B cell (primary cell): Measurements from ENCODE around the gene TNFAIP2. TPM values are rescaled to one million over a fixed set of nuclear protein-coding genes. Genes with fewer than 3 reads are reported as not detected.

Source experiments
- ATAC-seq: fragments of 200-7000 bp; cut with Tn5 transposase; one replicate; pipeline ENCODE4 v1.10.0; 2021; ENCODE audit warnings: low read depth, mild to moderate bottlenecking, moderate number of reproducible peaks, moderate library complexity
- CTCF ChIA-PET: fragments of 350-600 bp; sonication (Branson Sonifier 250); formaldehyde crosslinking; loops from one replicate; lab custom pipeline; 2021; ENCODE audit warnings: antibody characterized with exemption, inconsistent platforms; lab: Charles Lee
- POLR2A ChIA-PET: fragments of 350-600 bp; sonication (Branson Sonifier 250); formaldehyde crosslinking; loops from one replicate; lab custom pipeline; 2021; ENCODE audit warnings: antibody characterized with exemption; lab: Charles Lee
- DNase-seq: peaks from one replicate; pipeline ENCODE4 v3.0.0; 2013
- H2AFZ ChIP-seq: 2 replicates; pipeline ENCODE4 v1.6.1; 2012; ENCODE audit warnings: mild to moderate bottlenecking, low read depth, low read length; ENCODE audit not compliant: insufficient read depth, poor library complexity, severe bottlenecking
- H3K27ac ChIP-seq, 2 donors: 1 replicate in 1 of 2; 2 replicates in 1 of 2; pipeline ENCODE4 v1.5.1; 2012 to 2013; ENCODE audit warnings: low read length in 2 of 2, mild to moderate bottlenecking in 2 of 2, moderate library complexity in 1 of 2
- H3K27me3 ChIP-seq, 4 experiments: fragments of 200-600 bp in 1 of 4; sonication (generic) in 1 of 4; replicated peaks in 1 of 4; 1 replicate in 2 of 4; 2 replicates in 2 of 4; pipeline versions ENCODE4 v1.6.1 to v1.7.0; 2013 to 2016; ENCODE audit warnings: low read length in 3 of 4, mild to moderate bottlenecking in 2 of 4, mixed read lengths in 1 of 4, moderate library complexity in 1 of 4; ENCODE audit not compliant: insufficient read depth in 4 of 4, control insufficient read depth in 3 of 4; ENCODE audit errors: control extremely low read depth in 1 of 4
- H3K36me3 ChIP-seq, 2 experiments: replicated peaks in 1 of 2; 1 replicate in 1 of 2; 2 replicates in 1 of 2; pipeline versions ENCODE4 v1.6.1 to v1.7.1; 2013; ENCODE audit warnings: low read length in 1 of 2; ENCODE audit not compliant: insufficient read depth in 2 of 2, control insufficient read depth in 1 of 2; ENCODE audit errors: control extremely low read depth in 1 of 2, extremely low read depth in 1 of 2
- H3K4me1 ChIP-seq, 2 donors: fragments of 200-600 bp in 1 of 2; sonication (generic) in 1 of 2; 1 replicate in 1 of 2; 2 replicates in 1 of 2; pipeline versions ENCODE4 v1.5.1 to v1.6.1; 2013 to 2017; ENCODE audit warnings: low read length in 2 of 2; ENCODE audit not compliant: control insufficient read depth in 2 of 2, insufficient read depth in 2 of 2
- H3K4me2 ChIP-seq: replicated peaks from 2 replicates; pipeline ENCODE3; 2012; ENCODE audit warnings: mild to moderate bottlenecking, low read depth, low read length; ENCODE audit not compliant: poor library complexity, severe bottlenecking
- H3K4me3 ChIP-seq, 5 experiments: fragments of 200-600 bp in 1 of 5; sonication (generic) in 1 of 5; 1 replicate in 3 of 5; 2 replicates in 2 of 5; pipeline versions ENCODE4 v1.5.1 to v1.7.0; 2011 to 2016; ENCODE audit warnings: low read length in 4 of 5, mild to moderate bottlenecking in 4 of 5, low read depth in 2 of 5, control low read depth in 1 of 5, moderate library complexity in 1 of 5; ENCODE audit not compliant: insufficient read depth in 1 of 5; ENCODE audit errors: control extremely low read depth in 1 of 5, extremely low read depth in 1 of 5
- H3K79me2 ChIP-seq: fragments of 200-600 bp; sonication (generic); one replicate; pipeline ENCODE4 v1.6.0; 2016; ENCODE audit warnings: low read length; ENCODE audit not compliant: control insufficient read depth, insufficient read depth
- H3K9ac ChIP-seq: fragments of 200-600 bp; sonication (generic); 2 replicates; pipeline ENCODE4 v1.6.1; 2017; ENCODE audit warnings: mild to moderate bottlenecking, low read length, moderate library complexity
- H3K9me3 ChIP-seq, 3 donors: one replicate each; pipeline versions ENCODE4 v1.6.1 to v1.7.1; 2013; ENCODE audit warnings: low read length in 2 of 3; ENCODE audit not compliant: control insufficient read depth in 2 of 3, insufficient read depth in 1 of 3; ENCODE audit errors: control extremely low read depth in 1 of 3
- H4K20me1 ChIP-seq: 2 replicates; pipeline ENCODE4 v1.6.0; 2012; ENCODE audit warnings: mild to moderate bottlenecking, low read length; ENCODE audit not compliant: insufficient read depth, control insufficient read depth, poor library complexity, severe bottlenecking
- H3K27ac Mint-ChIP-seq: one replicate; pipeline ENCODE4 v1.8.0; 2021; ENCODE audit warnings: mixed read lengths
- H3K27me3 Mint-ChIP-seq: one replicate; pipeline ENCODE4 v1.8.0; 2021; ENCODE audit warnings: mixed read lengths
- H3K4me1 Mint-ChIP-seq: one replicate; pipeline ENCODE4 v1.8.0; 2021; ENCODE audit warnings: mixed read lengths
- H3K4me3 Mint-ChIP-seq: one replicate; pipeline ENCODE4 v1.8.0; 2021; ENCODE audit warnings: mixed read lengths
- H3K9me3 Mint-ChIP-seq: one replicate; pipeline ENCODE4 v1.8.0; 2022; ENCODE audit warnings: mixed read lengths; ENCODE audit not compliant: insufficient read depth
- CTCF ChIP-seq: fragments of 200-600 bp; IDR thresholded peaks from one replicate; pipeline ENCODE4 v1.8.0; 2022; ENCODE audit warnings: antibody characterized with exemption, mild to moderate bottlenecking
- EZH2 ChIP-seq: IDR thresholded peaks from 2 replicates; pipeline ENCODE4 v1.6.1; 2012; ENCODE audit warnings: borderline replicate concordance, low read depth, mild to moderate bottlenecking, moderate library complexity, low read length; ENCODE audit not compliant: insufficient read depth, poor library complexity, severe bottlenecking
- WGBS: methylation state at CpG from one replicate; pipeline ENCODE4 v1.1.5; 2013; ENCODE audit warnings: missing lambda C conversion rate; ENCODE audit not compliant: insufficient coverage; 5-methylcytosine and 5-hydroxymethylcytosine counted together
- intact Hi-C: fragments of 100-400 bp; cut with micrococcal nuclease; formaldehyde crosslinking; loops from one replicate; pipeline ENCODE4 v1.10.0; 2022
- polyA minus RNA-seq: library from RNA; depleted of rRNA, polyadenylated mRNA; stranded (reverse); fragments of >200 nt; gene quantifications from 2 replicates; pipeline ENCODE4 v1.2.3, GENCODE V29; 2012
- polyA plus RNA-seq: library from polyadenylated mRNA; depleted of rRNA; stranded (reverse); fragments of >200 nt; gene quantifications from 2 replicates; pipeline ENCODE4 v1.2.3, GENCODE V29; 2012
- total RNA-seq, 2 donors: library from RNA; stranded (reverse); fragments of 120-200 nt in 1 of 2; gene quantifications; 1 replicate in 1 of 2; 2 replicates in 1 of 2; pipeline versions ENCODE4 v1.2.3 to v1.2.4, GENCODE V29; 2013 to 2022

Gene TNFAIP2, protein sequence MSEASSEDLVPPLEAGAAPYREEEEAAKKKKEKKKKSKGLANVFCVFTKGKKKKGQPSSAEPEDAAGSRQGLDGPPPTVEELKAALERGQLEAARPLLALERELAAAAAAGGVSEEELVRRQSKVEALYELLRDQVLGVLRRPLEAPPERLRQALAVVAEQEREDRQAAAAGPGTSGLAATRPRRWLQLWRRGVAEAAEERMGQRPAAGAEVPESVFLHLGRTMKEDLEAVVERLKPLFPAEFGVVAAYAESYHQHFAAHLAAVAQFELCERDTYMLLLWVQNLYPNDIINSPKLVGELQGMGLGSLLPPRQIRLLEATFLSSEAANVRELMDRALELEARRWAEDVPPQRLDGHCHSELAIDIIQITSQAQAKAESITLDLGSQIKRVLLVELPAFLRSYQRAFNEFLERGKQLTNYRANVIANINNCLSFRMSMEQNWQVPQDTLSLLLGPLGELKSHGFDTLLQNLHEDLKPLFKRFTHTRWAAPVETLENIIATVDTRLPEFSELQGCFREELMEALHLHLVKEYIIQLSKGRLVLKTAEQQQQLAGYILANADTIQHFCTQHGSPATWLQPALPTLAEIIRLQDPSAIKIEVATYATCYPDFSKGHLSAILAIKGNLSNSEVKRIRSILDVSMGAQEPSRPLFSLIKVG
- total RNA-seq (1.5 and 1.9 TPM in 2 replicates), polyA plus RNA-seq (9.0 and 11.8 TPM in 2 replicates), polyA minus RNA-seq (3.9 and 8.0 TPM in 2 replicates)
- total RNA-seq (2013) = 8.2 TPM

GRCh38 chr14:103122947-103123633, at the start of gene TNFAIP2:
Gene TNFAIP2 (plus strand): TSS chr14:103123461. CDS start chr14:103126458, 2,997 bp downstream.
- DNase-seq (peak; percentile 51), ATAC-seq (peak; percentile 42)
- H3K9me3 ChIP-seq = peaks cover 0 to 18% (median 0%) of the 10 kb centered on the region in 3 donors
- peaks cover 23% of the 10 kb centered on the region in 2 donors for H3K4me1 ChIP-seq
- CTCF ChIA-PET = interaction anchor here (1.9 kb wide), 1 partner anchor 18 kb away, joined by 6 read pairs; no protein-coding TSS in a partner anchor
- peak within 1 kb of the TSS; percentile 54 for H3K9ac ChIP-seq
- POLR2A ChIA-PET = no interaction called here
- H3K27ac ChIP-seq = no peak within 1 kb of the TSS
- Mint-ChIP-seq H3K27ac (no peak within 1 kb of the TSS), H3K4me1 (peaks cover 15% of the 10 kb centered on the region), H3K9me3 (no peaks in the 10 kb centered on the region), H3K4me3 (peak within 1 kb of the TSS; percentile 66), H3K27me3 (peaks cover 13% of the 10 kb centered on the region)
- H3K36me3 ChIP-seq = no peaks in the 10 kb centered on the region
- H3K4me3 ChIP-seq = peak within 1 kb of the TSS in 4 of 5 experiments; percentile 21 to 55 (median 46)
- H3K27me3 ChIP-seq = peaks cover 0 to 36% (median 17%) of the 10 kb centered on the region in 4 experiments
- H3K4me2 ChIP-seq = peak within 1 kb of the TSS; percentile 85
- no peaks in the 10 kb centered on the region for H4K20me1 ChIP-seq
- H2AFZ ChIP-seq = peak within 1 kb of the TSS; percentile 49
- TF ChIP-seq EZH2 = no peak
- TF ChIP-seq CTCF = no peak
- 1% methylated on average over 74 of the region's 74 CpGs for WGBS
- no peaks in the 10 kb centered on the region for H3K79me2 ChIP-seq
- intact Hi-C loops = no loop called here
